H1 (cell line): Measurements from ENCODE around the gene SLITRK3.

Experiments
- ATF2 ChIP-seq: IDR thresholded peaks from 2 replicates; pipeline ENCODE4 v1.6.1; 2012; ENCODE audit warnings: low read length, inconsistent platforms
- ATF3 ChIP-seq: IDR thresholded peaks from 2 replicates; pipeline ENCODE4 v1.6.1; 2011; ENCODE audit warnings: low read depth, mild to moderate bottlenecking, low read length; ENCODE audit not compliant: insufficient read depth
- CTCF ChIP-seq, 3 experiments: IDR thresholded peaks; 1 replicate in 2 of 3; 2 replicates in 1 of 3; pipeline versions ENCODE4 v1.5.1 to v1.6.1; 2011; ENCODE audit warnings: low read length in 3 of 3, mild to moderate bottlenecking in 3 of 3, inconsistent platforms in 2 of 3, low read depth in 1 of 3, moderate library complexity in 1 of 3; ENCODE audit not compliant: insufficient read depth in 1 of 3; ENCODE audit errors: control extremely low read depth in 1 of 3
- EGR1 ChIP-seq: IDR thresholded peaks from 2 replicates; pipeline ENCODE4 v1.6.1; 2011; ENCODE audit warnings: low read depth, low read length, borderline replicate concordance
- EZH2 ChIP-seq: fragments of 200-600 bp; sonication (generic); IDR thresholded peaks from 2 replicates; pipeline ENCODE4 v1.7.1; 2012; ENCODE audit warnings: low read depth, mild to moderate bottlenecking, moderate library complexity, low read length, inconsistent platforms; ENCODE audit not compliant: severe bottlenecking
- HDAC2 ChIP-seq, 2 experiments: fragments of 300-600 bp in 1 of 2; sonication (generic) in 1 of 2; IDR thresholded peaks; 2 replicates each; pipeline ENCODE4 v1.6.1; 2011 to 2012; ENCODE audit warnings: low read depth in 2 of 2, low read length in 2 of 2, mild to moderate bottlenecking in 2 of 2, moderate library complexity in 2 of 2, borderline replicate concordance in 1 of 2, inconsistent platforms in 1 of 2
- RAD21 ChIP-seq, 2 experiments: IDR thresholded peaks in 1 of 2; conservative IDR thresholded peaks in 1 of 2; 2 replicates each; pipeline ENCODE4 v1.6.1; 2011; ENCODE audit warnings: low read depth in 2 of 2, low read length in 2 of 2, improper control_type of control experiment in 1 of 2, inconsistent platforms in 1 of 2, mild to moderate bottlenecking in 1 of 2, moderate library complexity in 1 of 2
- SIN3A ChIP-seq, 2 experiments: IDR thresholded peaks in 1 of 2; conservative IDR thresholded peaks in 1 of 2; 2 replicates each; pipeline ENCODE4 v1.6.1; 2011 to 2012; ENCODE audit warnings: low read length in 2 of 2, improper control_type of control experiment in 1 of 2, low read depth in 1 of 2, mild to moderate bottlenecking in 1 of 2
- SIRT6 ChIP-seq: IDR thresholded peaks from one replicate; pipeline ENCODE4 v1.7.1; 2012; ENCODE audit warnings: low read length, inconsistent platforms
- SUZ12 ChIP-seq: fragments of 200-600 bp; sonication (generic); IDR thresholded peaks from 2 replicates; pipeline ENCODE4 v1.6.1; 2012; ENCODE audit warnings: mild to moderate bottlenecking, inconsistent platforms, low read length, moderate library complexity, mixed read lengths

GRCh38 chr3:165191491-165191890 lies 4.7 kb downstream of the SLITRK3 start:
- no peak for TF ChIP-seq ATF3
- TF ChIP-seq SIN3A (conservative IDR thresholded peaks at IDR 0.05 in 1 of 2, IDR thresholded peaks at IDR 0.05 in 1 of 2; ENCODE audit: low read depth in 1 of 2, low read length in 2 of 2) = no peak
- no peak for TF ChIP-seq ATF2
- no peak for TF ChIP-seq RAD21 (IDR thresholded peaks at IDR 0.05 in 1 of 2, conservative IDR thresholded peaks at IDR 0.05 in 1 of 2; ENCODE audit: low read depth in 2 of 2, low read length in 2 of 2)
- no peak for TF ChIP-seq EGR1
- no peak for TF ChIP-seq SUZ12
- no peak for TF ChIP-seq CTCF (IDR thresholded peaks at IDR 0.05; ENCODE audit: control extremely low read depth in 1 of 3, insufficient read depth in 1 of 3, low read depth in 1 of 3, low read length in 3 of 3)
- TF ChIP-seq EZH2 = no peak
- no peak for TF ChIP-seq HDAC2 (IDR thresholded peaks at IDR 0.05; ENCODE audit: borderline replicate concordance in 1 of 2, low read depth in 2 of 2, low read length in 2 of 2)
- TF ChIP-seq SIRT6 = no peak
